GM23338 (cell line): ENCODE data around the gene ARHGAP19. TPM values are rescaled to one million over a fixed set of nuclear protein-coding genes. Genes with fewer than 3 reads are reported as not detected.

Experiments
- ATAC-seq: fragments of 200-7000 bp; cut with Tn5 transposase; 3 replicates; pipeline ENCODE4 v1.9.1; 2020
- DNase-seq: peaks from one replicate; pipeline ENCODE4 v3.0.0-alpha.2; 2015; ENCODE audit warnings: low spot score
- H2AFZ ChIP-seq: fragments of 200-600 bp; sonication (generic); 2 replicates; pipeline ENCODE4 v1.8.0; 2016; ENCODE audit warnings: antibody characterized with exemption, mild to moderate bottlenecking, moderate library complexity
- H3F3A ChIP-seq: fragments of 200-600 bp; sonication (generic); replicated peaks from 2 replicates; pipeline ENCODE4 v1.8.0; 2017; ENCODE audit warnings: antibody characterized with exemption, mixed run types, low read depth
- H3K27ac ChIP-seq: fragments of 200-600 bp; sonication (generic); 2 replicates; pipeline ENCODE4 v1.6.1; 2016; ENCODE audit warnings: low read depth
- H3K27me3 ChIP-seq: fragments of 200-600 bp; sonication (generic); 2 replicates; pipeline ENCODE4 v1.8.0; 2016; ENCODE audit warnings: mild to moderate bottlenecking, mixed run types, moderate library complexity; ENCODE audit not compliant: insufficient read depth
- H3K36me3 ChIP-seq: fragments of 200-600 bp; sonication (generic); 2 replicates; pipeline ENCODE4 v1.8.0; 2016; ENCODE audit warnings: mild to moderate bottlenecking; ENCODE audit not compliant: insufficient read depth
- H3K4me1 ChIP-seq: fragments of 200-600 bp; sonication (generic); 2 replicates; pipeline ENCODE4 v1.8.0; 2016; ENCODE audit warnings: mild to moderate bottlenecking, moderate library complexity; ENCODE audit not compliant: insufficient read depth
- H3K4me2 ChIP-seq: fragments of 200-600 bp; sonication (generic); 2 replicates; pipeline ENCODE4 v1.7.1; 2017; ENCODE audit warnings: mixed run types
- H3K4me3 ChIP-seq: fragments of 200-600 bp; sonication (generic); 2 replicates; pipeline ENCODE4 v1.6.1; 2016; ENCODE audit warnings: mixed run types
- H3K79me2 ChIP-seq: fragments of 200-600 bp; sonication (generic); replicated peaks from 2 replicates; pipeline ENCODE4 v1.8.0; 2017; ENCODE audit warnings: mild to moderate bottlenecking; ENCODE audit not compliant: insufficient read depth
- H3K9me2 ChIP-seq: fragments of 200-600 bp; sonication (generic); 2 replicates; pipeline ENCODE4 v1.8.0; 2017; ENCODE audit not compliant: insufficient read depth
- H4K20me1 ChIP-seq: fragments of 200-600 bp; sonication (generic); replicated peaks from 2 replicates; pipeline ENCODE4 v1.8.0; 2017; ENCODE audit warnings: mild to moderate bottlenecking; ENCODE audit not compliant: insufficient read depth
- H3K27ac Mint-ChIP-seq: 2 replicates; pipeline ENCODE4 v1.8.0; 2020; ENCODE audit warnings: inconsistent platforms, mild to moderate bottlenecking, moderate library complexity, mixed read lengths
- H3K27me3 Mint-ChIP-seq: 3 replicates; pipeline ENCODE4 v1.8.0; 2022; ENCODE audit warnings: low read depth, mild to moderate bottlenecking, moderate library complexity, mixed read lengths, inconsistent platforms; ENCODE audit not compliant: insufficient read depth, poor library complexity
- H3K36me3 Mint-ChIP-seq: 3 replicates; pipeline ENCODE4 v1.8.0; 2021; ENCODE audit warnings: low read depth, mild to moderate bottlenecking, inconsistent platforms, moderate library complexity, mixed read lengths
- H3K4me1 Mint-ChIP-seq: 3 replicates; pipeline ENCODE4 v1.8.0; 2020; ENCODE audit warnings: mild to moderate bottlenecking, inconsistent platforms, mixed read lengths
- H3K4me3 Mint-ChIP-seq: 3 replicates; pipeline ENCODE4 v1.8.0; 2021; ENCODE audit warnings: moderate library complexity, mild to moderate bottlenecking, inconsistent platforms, mixed read lengths
- H3K9me3 Mint-ChIP-seq: 3 replicates; pipeline ENCODE4 v1.8.0; 2020; ENCODE audit warnings: moderate library complexity, mild to moderate bottlenecking, inconsistent platforms, mixed read lengths
- CREB1 ChIP-seq: fragments of 250-450 bp; sonication (Bioruptor Pico); IDR thresholded peaks from 2 replicates; pipeline ENCODE4 v1.5.0; 2020; ENCODE audit warnings: low read depth, mild to moderate bottlenecking, moderate library complexity
- ETS1 ChIP-seq: IDR thresholded peaks from 2 replicates; pipeline ENCODE4 v1.6.1; 2016; ENCODE audit warnings: antibody characterized with exemption
- JUNB ChIP-seq: IDR thresholded peaks from one replicate; pipeline ENCODE4 v1.6.1; 2016; ENCODE audit warnings: antibody characterized with exemption; ENCODE audit not compliant: unreplicated experiment
- NANOG ChIP-seq: IDR thresholded peaks from 2 replicates; pipeline ENCODE4 v1.6.1; 2016; ENCODE audit warnings: antibody characterized with exemption, borderline replicate concordance
- POLR2AphosphoS5 ChIP-seq: IDR thresholded peaks from 2 replicates; pipeline ENCODE4 v1.6.1; 2016; ENCODE audit warnings: antibody characterized with exemption, low read depth
- STAT1 ChIP-seq: IDR thresholded peaks from one replicate; pipeline ENCODE4 v1.6.1; 2016; ENCODE audit warnings: antibody characterized with exemption; ENCODE audit not compliant: unreplicated experiment
- ZNF114 ChIP-seq: fragments of 250-450 bp; sonication (Bioruptor Pico); IDR thresholded peaks from 2 replicates; pipeline ENCODE4 v1.5.0; 2020; ENCODE audit warnings: mild to moderate bottlenecking, moderate library complexity
- ZNF331 ChIP-seq: fragments of 250-450 bp; sonication (Bioruptor Pico); IDR thresholded peaks from 2 replicates; pipeline ENCODE4 v1.5.0; 2020; ENCODE audit warnings: low read depth, mild to moderate bottlenecking, moderate library complexity
- polyA plus RNA-seq: library from polyadenylated mRNA; unstranded; fragments of >200 nt; fragmentation: Nextera tagmentation; extraction: Ambion mirVana; gene quantifications from 2 replicates; pipeline ENCODE4 v1.2.1, GENCODE V29; 2016
- total RNA-seq: library from RNA; depleted of rRNA; stranded (reverse); fragments of >200 nt; shearing (Covaris generic); gene quantifications from 2 replicates; pipeline ENCODE4 v1.2.3, GENCODE V29; 2014
- TF ChIP-seq, protein P1 (sequence below), 2 experiments: fragments of 200-600 bp in 1 of 2; sonication (generic) in 1 of 2; conservative IDR thresholded peaks; 2 replicates each; pipeline versions ENCODE4 v1.5.1 to v1.6.1; 2016 to 2017; ENCODE audit warnings: antibody characterized with exemption in 2 of 2, low read depth in 2 of 2, mild to moderate bottlenecking in 2 of 2, moderate library complexity in 1 of 2
- TF ChIP-seq, protein P2 (sequence below): IDR thresholded peaks from one replicate; pipeline ENCODE4 v1.6.1; 2018; ENCODE audit warnings: antibody characterized with exemption; ENCODE audit not compliant: unreplicated experiment

ARHGAP19 gene
- total and polyA plus RNA-seq, 2 experiments from 2014 or later, result 11.5 to 38.8 TPM

- no peaks in the 10 kb centered on the region for H3K36me3 Mint-ChIP-seq
- peaks cover 31% of the 10 kb centered on the region for H3K27me3 ChIP-seq
- H3K36me3 ChIP-seq, result no peaks in the 10 kb centered on the region
- peaks cover 17% of the 10 kb centered on the region for H3K27me3 Mint-ChIP-seq
- DNase-seq (no peak), ATAC-seq (no peak)
- no peak overlapping the region for H3K27ac ChIP-seq
- H3K9me2 ChIP-seq, result no peaks in the 10 kb centered on the region
- H3K27ac Mint-ChIP-seq, result no peak overlapping the region
- H3K9me3 Mint-ChIP-seq, result no peaks in the 10 kb centered on the region
- TF ChIP-seq, protein P1, sequence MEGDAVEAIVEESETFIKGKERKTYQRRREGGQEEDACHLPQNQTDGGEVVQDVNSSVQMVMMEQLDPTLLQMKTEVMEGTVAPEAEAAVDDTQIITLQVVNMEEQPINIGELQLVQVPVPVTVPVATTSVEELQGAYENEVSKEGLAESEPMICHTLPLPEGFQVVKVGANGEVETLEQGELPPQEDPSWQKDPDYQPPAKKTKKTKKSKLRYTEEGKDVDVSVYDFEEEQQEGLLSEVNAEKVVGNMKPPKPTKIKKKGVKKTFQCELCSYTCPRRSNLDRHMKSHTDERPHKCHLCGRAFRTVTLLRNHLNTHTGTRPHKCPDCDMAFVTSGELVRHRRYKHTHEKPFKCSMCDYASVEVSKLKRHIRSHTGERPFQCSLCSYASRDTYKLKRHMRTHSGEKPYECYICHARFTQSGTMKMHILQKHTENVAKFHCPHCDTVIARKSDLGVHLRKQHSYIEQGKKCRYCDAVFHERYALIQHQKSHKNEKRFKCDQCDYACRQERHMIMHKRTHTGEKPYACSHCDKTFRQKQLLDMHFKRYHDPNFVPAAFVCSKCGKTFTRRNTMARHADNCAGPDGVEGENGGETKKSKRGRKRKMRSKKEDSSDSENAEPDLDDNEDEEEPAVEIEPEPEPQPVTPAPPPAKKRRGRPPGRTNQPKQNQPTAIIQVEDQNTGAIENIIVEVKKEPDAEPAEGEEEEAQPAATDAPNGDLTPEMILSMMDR (conservative IDR thresholded peaks at IDR 0.05; ENCODE audit: low read depth in 2 of 2), result no peak
- no peak for TF ChIP-seq ZNF331
- no peak for TF ChIP-seq STAT1
- TF ChIP-seq ZNF114 (CRISPR knock-in tag), result no peak
- TF ChIP-seq JUNB, result no peak
- no peak for TF ChIP-seq POLR2AphosphoS5
- no peak for TF ChIP-seq NANOG
- TF ChIP-seq, protein P2, sequence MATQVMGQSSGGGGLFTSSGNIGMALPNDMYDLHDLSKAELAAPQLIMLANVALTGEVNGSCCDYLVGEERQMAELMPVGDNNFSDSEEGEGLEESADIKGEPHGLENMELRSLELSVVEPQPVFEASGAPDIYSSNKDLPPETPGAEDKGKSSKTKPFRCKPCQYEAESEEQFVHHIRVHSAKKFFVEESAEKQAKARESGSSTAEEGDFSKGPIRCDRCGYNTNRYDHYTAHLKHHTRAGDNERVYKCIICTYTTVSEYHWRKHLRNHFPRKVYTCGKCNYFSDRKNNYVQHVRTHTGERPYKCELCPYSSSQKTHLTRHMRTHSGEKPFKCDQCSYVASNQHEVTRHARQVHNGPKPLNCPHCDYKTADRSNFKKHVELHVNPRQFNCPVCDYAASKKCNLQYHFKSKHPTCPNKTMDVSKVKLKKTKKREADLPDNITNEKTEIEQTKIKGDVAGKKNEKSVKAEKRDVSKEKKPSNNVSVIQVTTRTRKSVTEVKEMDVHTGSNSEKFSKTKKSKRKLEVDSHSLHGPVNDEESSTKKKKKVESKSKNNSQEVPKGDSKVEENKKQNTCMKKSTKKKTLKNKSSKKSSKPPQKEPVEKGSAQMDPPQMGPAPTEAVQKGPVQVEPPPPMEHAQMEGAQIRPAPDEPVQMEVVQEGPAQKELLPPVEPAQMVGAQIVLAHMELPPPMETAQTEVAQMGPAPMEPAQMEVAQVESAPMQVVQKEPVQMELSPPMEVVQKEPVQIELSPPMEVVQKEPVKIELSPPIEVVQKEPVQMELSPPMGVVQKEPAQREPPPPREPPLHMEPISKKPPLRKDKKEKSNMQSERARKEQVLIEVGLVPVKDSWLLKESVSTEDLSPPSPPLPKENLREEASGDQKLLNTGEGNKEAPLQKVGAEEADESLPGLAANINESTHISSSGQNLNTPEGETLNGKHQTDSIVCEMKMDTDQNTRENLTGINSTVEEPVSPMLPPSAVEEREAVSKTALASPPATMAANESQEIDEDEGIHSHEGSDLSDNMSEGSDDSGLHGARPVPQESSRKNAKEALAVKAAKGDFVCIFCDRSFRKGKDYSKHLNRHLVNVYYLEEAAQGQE, result no peak
- TF ChIP-seq ETS1, result no peak
- no peak for TF ChIP-seq CREB1 (CRISPR knock-in tag)
- H3K4me1 Mint-ChIP-seq, result peaks cover 22% of the 10 kb centered on the region
- no peaks in the 10 kb centered on the region for H4K20me1 ChIP-seq
- no peak overlapping the region for H3K4me3 Mint-ChIP-seq
- no peaks in the 10 kb centered on the region for H3K79me2 ChIP-seq
- H2AFZ ChIP-seq, result no peak overlapping the region
- H3K4me1 ChIP-seq, result peaks cover 24% of the 10 kb centered on the region
- H3F3A ChIP-seq, result peaks cover 8% of the 10 kb centered on the region
- H3K4me3 ChIP-seq, result no peak overlapping the region
- no peak overlapping the region for H3K4me2 ChIP-seq
These were observed 99.4 kb downstream of the ARHGAP19 start for GRCh38 chr10:97192952-97193435.

- Histone ChIP-seq H2AFZ (no peak overlapping the region), H3K4me2 (no peak overlapping the region), H3K79me2 (no peaks in the 10 kb centered on the region), H4K20me1 (no peaks in the 10 kb centered on the region), H3K4me1 (peaks cover 16% of the 10 kb centered on the region), H3F3A (peaks cover 9% of the 10 kb centered on the region), H3K4me3 (no peak overlapping the region), H3K27me3 (peaks cover 40% of the 10 kb centered on the region), H3K9me2 (no peaks in the 10 kb centered on the region), H3K27ac (no peak overlapping the region), H3K36me3 (no peaks in the 10 kb centered on the region)
- no peaks in the 10 kb centered on the region for H3K9me3 Mint-ChIP-seq
- H3K4me3 Mint-ChIP-seq, result no peak overlapping the region
- no peaks in the 10 kb centered on the region for H3K36me3 Mint-ChIP-seq
- ATAC-seq (no peak), DNase-seq (no peak)
- peaks cover 13% of the 10 kb centered on the region for H3K4me1 Mint-ChIP-seq
- H3K27ac Mint-ChIP-seq, result no peak overlapping the region
- peaks cover 36% of the 10 kb centered on the region for H3K27me3 Mint-ChIP-seq
- TF ChIP-seq NANOG (no peak), CREB1 (CRISPR knock-in tag) (no peak)
These were observed 102.0 kb downstream of the ARHGAP19 start for GRCh38 chr10:97190450-97190849.
